ENCODE data around the gene MTO1.
"Not testable (repeated sequence)": the region's sequence is repeated elsewhere in the genome, so short reads cannot be mapped to it uniquely, and the experiment has no call there.

MTO1 gene

DNA sequence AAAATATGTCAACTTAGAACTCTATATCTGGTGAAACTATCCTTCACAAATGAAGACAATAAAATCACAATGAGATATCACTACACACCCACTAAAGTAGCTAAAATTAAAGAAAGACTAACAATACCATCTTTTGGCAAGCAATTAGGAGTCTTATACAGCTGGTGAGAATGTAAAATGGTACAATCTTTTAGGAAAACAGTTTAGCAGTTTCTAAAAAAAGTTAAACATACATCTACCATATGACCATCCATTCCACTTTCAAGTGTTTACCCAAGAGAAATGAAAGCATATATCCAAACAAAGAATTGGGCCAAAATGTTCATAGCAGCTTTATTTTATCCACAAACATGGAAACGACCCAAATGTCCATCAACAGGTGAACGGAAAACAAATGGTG is 73.1 kb downstream of the MTO1 start:
- no peak for DNase-seq

DNA sequence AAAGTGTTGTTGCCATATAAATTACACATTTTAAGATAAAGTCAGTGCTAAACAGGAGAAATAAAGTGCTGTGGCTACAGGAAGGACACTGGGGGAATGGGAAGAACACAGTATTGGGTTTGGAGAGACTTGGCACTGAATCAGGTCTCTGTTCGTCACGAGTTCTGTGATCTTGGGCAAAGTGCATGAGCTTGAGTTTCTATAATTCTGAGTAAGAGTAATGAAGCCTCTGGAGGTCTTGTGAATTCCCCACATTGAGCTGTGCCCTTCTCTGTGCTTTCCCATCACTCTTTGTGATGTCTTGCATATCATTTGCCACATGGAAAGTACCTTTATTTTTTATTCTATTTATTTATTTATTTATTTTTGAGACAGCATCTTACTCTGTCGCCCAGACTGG is 76.1 kb downstream of the MTO1 start:
- DNase-seq: no peak

DNA sequence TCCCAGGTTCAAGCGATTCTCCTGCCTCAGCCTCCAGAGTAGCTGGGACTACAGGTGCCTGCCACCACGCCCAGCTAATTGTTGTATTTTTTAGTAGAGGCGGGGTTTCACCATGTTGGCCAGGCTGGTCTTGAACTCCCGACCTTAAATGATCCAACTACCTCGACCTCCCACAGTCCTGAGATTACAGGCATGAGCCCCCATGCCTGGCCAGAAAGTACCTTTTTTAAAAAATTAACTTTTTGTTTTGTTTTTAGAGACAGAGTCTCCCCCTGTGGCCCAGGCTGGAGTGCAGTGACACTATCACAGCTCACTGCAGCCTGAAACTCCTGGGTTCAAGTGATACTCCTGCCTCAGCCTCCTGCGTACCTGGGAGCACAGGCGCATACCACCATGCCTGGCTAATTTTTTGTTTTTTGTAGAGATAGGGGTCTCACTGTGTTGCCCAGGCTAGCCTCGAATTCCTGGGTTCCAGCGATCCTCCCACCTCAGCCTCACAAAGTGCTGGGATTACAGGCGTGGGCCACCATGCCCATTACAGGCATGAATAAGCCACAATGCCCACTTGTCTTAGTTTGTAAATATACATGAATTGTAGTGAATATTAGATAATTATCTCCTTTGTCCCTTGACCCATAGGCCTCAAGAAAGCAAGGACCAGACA is 76.7 kb downstream of the MTO1 start:
- no peak for DNase-seq

GRCh38 chr6:73542481-73542880 is 80.9 kb downstream of the MTO1 start:
- not testable (repeated sequence) for DNase-seq

DNA sequence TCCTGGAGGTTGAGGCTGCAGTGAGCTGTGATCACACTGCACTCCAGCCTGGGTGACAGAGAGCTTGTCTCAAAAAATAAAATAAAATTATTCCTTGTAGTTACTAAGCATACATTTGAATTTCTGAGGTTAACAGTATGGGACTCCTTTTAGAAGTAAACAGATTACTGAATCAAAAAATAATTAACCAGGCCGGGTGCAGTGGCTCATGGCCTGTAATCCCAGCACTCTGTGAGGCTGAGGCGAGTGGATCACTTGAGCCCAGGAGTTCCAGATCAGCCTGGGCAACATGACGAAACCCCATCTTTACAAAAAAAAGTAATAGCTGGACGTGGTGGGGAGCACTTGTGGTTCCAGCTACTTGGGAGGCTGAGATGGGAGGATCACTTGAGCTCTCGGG is 81.4 kb downstream of the MTO1 start:
- no peak for DNase-seq

DNA sequence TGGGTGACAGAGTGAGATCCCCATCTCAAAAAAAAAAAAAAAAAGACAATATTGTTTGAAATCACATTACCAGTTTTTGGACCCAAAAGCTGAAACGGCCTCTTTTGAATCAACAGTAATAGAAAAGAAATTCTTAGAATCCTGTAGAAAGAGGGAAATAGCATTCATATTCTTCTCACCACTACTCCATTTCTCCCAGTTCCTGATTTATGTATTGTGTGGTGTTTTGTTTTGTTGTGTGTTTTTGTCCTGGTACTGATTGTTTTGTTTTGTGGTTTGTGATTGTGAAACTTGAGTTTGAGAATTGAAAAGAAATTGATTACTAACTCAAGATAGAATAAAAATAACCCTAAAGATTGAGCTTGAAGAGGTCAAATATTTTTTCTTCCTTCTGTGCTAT is 85.5 kb downstream of the MTO1 start:
- no peak for DNase-seq

GRCh38 chr6:73548458-73549446 is 87.2 kb downstream of the MTO1 start:
- DNase-seq: no peak

DNA sequence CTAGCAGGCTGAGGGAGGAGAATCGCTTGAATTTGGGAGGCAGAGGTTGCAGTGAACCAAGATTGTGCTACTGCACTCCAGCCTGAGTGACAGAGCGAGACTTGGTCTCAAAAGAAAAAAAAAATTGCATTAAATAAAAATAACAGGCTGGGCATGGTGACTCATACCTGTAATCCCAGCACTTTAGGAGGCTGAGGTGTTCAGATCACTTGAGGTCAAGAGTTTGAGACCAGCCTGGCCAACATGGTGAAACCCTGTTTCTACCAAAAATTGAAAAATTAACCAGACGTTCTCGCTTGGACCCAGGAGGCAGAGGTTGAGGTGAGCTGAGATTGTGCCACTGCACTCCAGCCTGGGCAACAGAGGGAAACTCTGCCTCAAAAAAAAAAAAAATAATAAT is 89.6 kb downstream of the MTO1 start:
- not testable (repeated sequence) for DNase-seq

DNA sequence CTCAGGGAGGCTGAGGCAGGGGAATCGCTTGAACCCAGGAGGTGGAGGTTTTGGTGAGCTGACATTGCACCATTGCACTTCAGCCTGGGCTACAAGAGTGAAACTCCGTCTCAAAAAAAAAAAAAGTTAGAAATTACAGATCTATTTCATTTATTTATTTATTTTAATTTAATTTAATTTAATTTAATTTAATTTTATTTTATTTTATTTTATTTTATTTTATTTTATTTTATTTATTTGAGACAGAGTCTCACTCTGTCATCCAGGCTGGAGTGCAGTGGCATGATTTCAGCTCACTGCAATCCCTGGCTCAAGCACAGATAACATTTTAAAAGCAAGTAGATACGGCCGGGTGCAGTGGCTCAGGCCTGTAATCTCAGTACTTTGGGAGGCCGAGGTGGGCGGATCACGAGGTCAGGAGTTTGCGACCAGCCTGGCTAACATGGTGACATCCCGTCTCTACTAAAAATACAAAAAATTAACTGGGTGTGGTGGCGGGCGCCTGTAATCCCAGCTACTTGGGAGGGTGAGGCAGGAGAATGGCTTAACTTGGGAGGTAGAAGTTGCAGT is 93.9 kb downstream of the MTO1 start:
- DNase-seq: not testable (repeated sequence)

- DNase-seq: no peak
Observed at GRCh38 chr6:73556836-73557235, 95.3 kb downstream of the MTO1 start.
